HCT116 (cell line): ENCODE results near the gene TESPA1. TPM values are rescaled to one million over a fixed set of nuclear protein-coding genes. Genes with fewer than 3 reads are reported as not detected.

ENCODE experiments used
- ATAC-seq: fragments of 200-7000 bp; cut with Tn5 transposase; 2 replicates; pipeline ENCODE4 v1.9.1; 2020; ENCODE audit warnings: mild to moderate bottlenecking, moderate library complexity
- BruUV-seq: library from RNA; stranded (reverse); fragments of 400-500 nt; replicated peaks from 2 replicates; lab custom pipeline; 2021; lab: Mats Ljungman, UMichigan
- CTCF ChIA-PET: fragments of 300-600 bp; sonication (Branson Sonifier 250); formaldehyde crosslinking; loops from one replicate; lab custom pipeline; 2021; ENCODE audit warnings: antibody characterized with exemption; lab: Charles Lee
- POLR2A ChIA-PET: fragments of 300-600, 350-600 bp; sonication (Branson Sonifier 250); formaldehyde crosslinking; loops from one replicate; lab custom pipeline; 2021; ENCODE audit warnings: antibody characterized with exemption; lab: Charles Lee
- RAD21 ChIA-PET, 2 experiments: fragments of 300-600 bp; sonication (Branson Sonifier 250); formaldehyde crosslinking; loops; one replicate each; lab custom pipeline; 2023; ENCODE audit warnings: low total read pairs in 2 of 2; ENCODE audit not compliant: uncharacterized antibody in 2 of 2, unreplicated experiment in 2 of 2, low non-redundant PET in 1 of 2; lab: Charles Lee
- DNase-seq: peaks from one replicate; pipeline ENCODE4 v3.0.0-alpha.2; 2010; ENCODE audit warnings: low read depth, low spot score
- H2AFZ ChIP-seq: fragments of 200-600 bp; shearing (Covaris generic), sonication (generic); 2 replicates; pipeline ENCODE4 v1.6.1; 2017; ENCODE audit warnings: low read depth, mixed run types, mixed read lengths, antibody characterized with exemption, low read length; ENCODE audit not compliant: poor library complexity, severe bottlenecking
- H3K27ac ChIP-seq: 2 replicates; pipeline ENCODE4 v1.5.1; 2012; ENCODE audit warnings: low read depth, low read length
- H3K27me3 ChIP-seq: fragments of 200-600 bp; sonication (generic); 2 replicates; pipeline ENCODE4 v1.6.1; 2016; ENCODE audit warnings: mixed run types, low read length, mixed read lengths; ENCODE audit not compliant: insufficient read depth
- H3K36me3 ChIP-seq, 2 experiments: fragments of 200-500 bp in 1 of 2; fragments of 200-600 bp in 1 of 2; sonication (Bioruptor generic) in 1 of 2; sonication (generic) in 1 of 2; 2 replicates each; pipeline versions ENCODE4 v1.5.1 to v1.6.1; 2014 to 2016; ENCODE audit warnings: low read length in 2 of 2, inconsistent platforms in 1 of 2, mixed read lengths in 1 of 2, mixed run types in 1 of 2; ENCODE audit not compliant: insufficient read depth in 2 of 2, control insufficient read depth in 1 of 2
- H3K4me1 ChIP-seq, 2 experiments: fragments of 200-600 bp in 1 of 2; sonication (generic) in 1 of 2; 2 replicates each; pipeline versions ENCODE4 v1.5.1 to v1.6.1; 2012 to 2017; ENCODE audit warnings: low read length in 2 of 2, inconsistent platforms in 1 of 2, mild to moderate bottlenecking in 1 of 2, mixed read lengths in 1 of 2, mixed run types in 1 of 2, moderate library complexity in 1 of 2; ENCODE audit not compliant: insufficient read depth in 2 of 2, control insufficient read depth in 1 of 2
- H3K4me2 ChIP-seq: fragments of 200-600 bp; sonication (generic); 2 replicates; pipeline ENCODE4 v1.6.1; 2017; ENCODE audit warnings: mixed run types, low read length, mixed read lengths
- H3K4me3 ChIP-seq, 2 experiments: fragments of 200-600 bp in 1 of 2; sonication (generic) in 1 of 2; replicated peaks in 1 of 2; 2 replicates each; pipeline ENCODE4 v1.5.1; 2011 to 2016; ENCODE audit warnings: low read length in 2 of 2, control low read depth in 1 of 2, low read depth in 1 of 2, mild to moderate bottlenecking in 1 of 2, mixed read lengths in 1 of 2, mixed run types in 1 of 2
- H3K79me2 ChIP-seq: fragments of 200-600 bp; sonication (generic); 2 replicates; pipeline ENCODE4 v1.6.1; 2017; ENCODE audit warnings: mild to moderate bottlenecking, mixed run types, low read length, moderate library complexity, mixed read lengths; ENCODE audit not compliant: insufficient read depth
- H3K9ac ChIP-seq: fragments of 200-600 bp; sonication (generic); 2 replicates; pipeline ENCODE4 v1.6.1; 2016; ENCODE audit warnings: low read length, mixed read lengths
- H3K9me2 ChIP-seq: fragments of 200-600 bp; sonication (generic), shearing (Covaris generic); 2 replicates; pipeline ENCODE4 v1.6.1; 2017; ENCODE audit warnings: mixed run types, mild to moderate bottlenecking, moderate library complexity; ENCODE audit not compliant: insufficient read depth
- H3K9me3 ChIP-seq, 2 experiments: fragments of 200-500 bp in 1 of 2; fragments of 200-600 bp in 1 of 2; sonication (Bioruptor generic) in 1 of 2; sonication (generic) in 1 of 2; 2 replicates each; pipeline ENCODE4 v1.6.1; 2014 to 2017; ENCODE audit warnings: low read length in 2 of 2, mixed read lengths in 2 of 2, inconsistent platforms in 1 of 2, low read depth in 1 of 2, mild to moderate bottlenecking in 1 of 2, mixed run types in 1 of 2, moderate library complexity in 1 of 2; ENCODE audit not compliant: control insufficient read depth in 1 of 2, insufficient read depth in 1 of 2
- H4K20me1 ChIP-seq: fragments of 200-600 bp; sonication (generic), shearing (Covaris generic); 2 replicates; pipeline ENCODE4 v1.6.1; 2017; ENCODE audit warnings: mixed run types, mild to moderate bottlenecking, moderate library complexity; ENCODE audit not compliant: insufficient read depth
- CBX3 ChIP-seq: IDR thresholded peaks from 2 replicates; pipeline ENCODE4 v1.6.1; 2012; ENCODE audit warnings: low read depth
- CEBPB ChIP-seq: IDR thresholded peaks from 2 replicates; pipeline ENCODE4 v1.6.1; 2012; ENCODE audit warnings: low read depth
- EGR1 ChIP-seq: IDR thresholded peaks from 2 replicates; pipeline ENCODE4 v1.6.1; 2012; ENCODE audit warnings: low read depth
- ELF1 ChIP-seq: IDR thresholded peaks from 2 replicates; pipeline ENCODE4 v1.6.1; 2012; ENCODE audit warnings: low read depth, borderline replicate concordance
- EZH2 ChIP-seq: fragments of 200-600 bp; sonication (generic); IDR thresholded peaks from 2 replicates; pipeline ENCODE4 v1.6.1; 2017; ENCODE audit warnings: antibody characterized with exemption, mixed run types
- EZH2phosphoT487 ChIP-seq: fragments of 200-600 bp; IDR thresholded peaks from 2 replicates; pipeline ENCODE4 v1.6.1; 2018; ENCODE audit warnings: antibody characterized with exemption, borderline replicate concordance
- FOSL1 ChIP-seq: IDR thresholded peaks from 2 replicates; pipeline ENCODE4 v1.6.1; 2012; ENCODE audit warnings: low read depth
- JUND ChIP-seq: IDR thresholded peaks from 2 replicates; pipeline ENCODE4 v1.6.1; 2012
- POLR2A ChIP-seq: IDR thresholded peaks from 2 replicates; pipeline ENCODE4 v1.7.0; 2011; ENCODE audit warnings: borderline replicate concordance; ENCODE audit not compliant: insufficient read depth, insufficient read length; ENCODE audit errors: extremely low read depth
- POLR2AphosphoS5 ChIP-seq: IDR thresholded peaks from 2 replicates; pipeline ENCODE4 v1.6.1; 2011; ENCODE audit warnings: mild to moderate bottlenecking, low read depth, low read length, moderate library complexity
- RAD21 ChIP-seq: IDR thresholded peaks from 2 replicates; pipeline ENCODE4 v1.6.1; 2012; ENCODE audit warnings: low read depth, mild to moderate bottlenecking
- SIN3A ChIP-seq: IDR thresholded peaks from 2 replicates; pipeline ENCODE4 v1.6.1; 2012; ENCODE audit warnings: low read depth
- SP1 ChIP-seq: IDR thresholded peaks from 2 replicates; pipeline ENCODE4 v1.6.1; 2012; ENCODE audit warnings: low read depth
- SRF ChIP-seq: IDR thresholded peaks from 2 replicates; pipeline ENCODE4 v1.6.1; 2012; ENCODE audit warnings: low read depth
- YY1 ChIP-seq: IDR thresholded peaks from 2 replicates; pipeline ENCODE4 v1.6.1; 2011; ENCODE audit warnings: low read length, low read depth, moderate library complexity, mild to moderate bottlenecking; ENCODE audit not compliant: insufficient replicate concordance; ENCODE audit errors: extremely low read depth
- ZFX ChIP-seq: fragments of 450-650 bp; IDR thresholded peaks from 2 replicates; pipeline ENCODE4 v1.6.1; 2017
- ZNF274 ChIP-seq: fragments of 200-500 bp; sonication (Bioruptor generic); IDR thresholded peaks from 2 replicates; pipeline ENCODE4 v1.6.1; 2014; ENCODE audit warnings: mild to moderate bottlenecking, low read depth, low read length, inconsistent platforms
- intact Hi-C: fragments of 100-400 bp; cut with micrococcal nuclease; formaldehyde crosslinking; loops from 2 replicates; pipeline ENCODE4 v1.10.0; 2022
- total RNA-seq: library from RNA; stranded (reverse); gene quantifications from one replicate; pipeline ENCODE4 v1.2.1, GENCODE V29; 2021; ENCODE audit not compliant: unreplicated experiment
- TF ChIP-seq, protein P1 (sequence below): IDR thresholded peaks from 2 replicates; pipeline ENCODE4 v1.6.1; 2011; ENCODE audit warnings: mild to moderate bottlenecking, low read length, moderate library complexity; ENCODE audit not compliant: insufficient replicate concordance; ENCODE audit errors: extremely low read depth
- TF ChIP-seq, protein P2 (sequence below), 3 experiments: fragments of 200-600 bp in 1 of 3; sonication (generic) in 1 of 3; IDR thresholded peaks in 2 of 3; conservative IDR thresholded peaks in 1 of 3; 2 replicates each; pipeline ENCODE4 v1.5.1; 2012 to 2017; ENCODE audit warnings: low read depth in 2 of 3, low read length in 2 of 3, antibody characterized with exemption in 1 of 3, borderline replicate concordance in 1 of 3, control low read depth in 1 of 3, mild to moderate bottlenecking in 1 of 3, mixed read lengths in 1 of 3, mixed run types in 1 of 3, moderate library complexity in 1 of 3; ENCODE audit not compliant: insufficient read depth in 1 of 3
- TF ChIP-seq, protein P3 (sequence below): IDR thresholded peaks from 2 replicates; pipeline ENCODE4 v1.6.1; 2012

The TESPA1 gene
- total RNA-seq, 1 experiment from 2014 or later = 0.27 TPM

DNA sequence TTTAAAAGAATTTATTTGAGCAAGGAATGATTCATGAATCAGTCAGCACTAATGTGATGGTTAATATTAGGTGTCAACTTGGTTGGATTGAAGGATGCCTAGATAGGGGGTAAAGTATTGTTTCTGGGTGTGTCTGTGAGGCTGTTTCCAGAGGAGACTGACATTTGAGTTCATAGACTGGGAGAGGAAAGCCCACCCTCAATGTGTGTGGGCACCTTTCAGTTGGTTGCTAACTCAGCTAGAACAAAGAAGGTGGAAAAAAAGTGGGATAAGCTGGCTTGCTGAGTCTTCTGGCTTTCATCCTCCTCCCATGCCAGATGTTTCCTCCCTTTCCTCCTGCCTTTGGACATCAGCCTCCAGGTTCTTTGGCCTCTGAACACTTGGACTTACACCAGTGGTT is 47.2 kb downstream of the TESPA1 start:
- DNase-seq (no peak), ATAC-seq (no peak)
- Histone ChIP-seq H3K79me2 (no peaks in the 10 kb centered on the region), H3K4me1 (peaks cover 5 to 43% of the 10 kb centered on the region in 2 experiments; a peak in 3 of 4 replicates), H4K20me1 (no peaks in the 10 kb centered on the region), H3K4me3 (no peak overlapping the region), H3K4me2 (no peak overlapping the region), H3K36me3 (no peaks in the 10 kb centered on the region), H3K9ac (no peak overlapping the region), H3K9me2 (no peaks in the 10 kb centered on the region), H2AFZ (no peak overlapping the region), H3K27me3 (0 out of 2 replicates have a peak, but pooled peaks cover 2% of the 10 kb centered on the region), H3K9me3 (no peaks in the 10 kb centered on the region), H3K27ac (no peak overlapping the region)
- CTCF ChIA-PET = no interaction called here
- intact Hi-C loops = loop anchor here (5.0 kb wide), 1 partner anchor 335 kb away; no protein-coding TSS in a partner anchor
- no TSS peak for BruUV-seq
- POLR2A ChIA-PET = no interaction called here
- TF ChIP-seq POLR2A (no peak), JUND (no peak), ZFX (no peak), CEBPB (no peak), CBX3 (no peak), ELF1 (no peak), EGR1 (no peak), EZH2 (no peak), EZH2phosphoT487 (no peak), SRF (no peak), POLR2AphosphoS5 (no peak), YY1 (no peak), ZNF274 (no peak), FOSL1 (no peak), RAD21 (no peak), SP1 (no peak), SIN3A (no peak)
- TF ChIP-seq, protein P1, sequence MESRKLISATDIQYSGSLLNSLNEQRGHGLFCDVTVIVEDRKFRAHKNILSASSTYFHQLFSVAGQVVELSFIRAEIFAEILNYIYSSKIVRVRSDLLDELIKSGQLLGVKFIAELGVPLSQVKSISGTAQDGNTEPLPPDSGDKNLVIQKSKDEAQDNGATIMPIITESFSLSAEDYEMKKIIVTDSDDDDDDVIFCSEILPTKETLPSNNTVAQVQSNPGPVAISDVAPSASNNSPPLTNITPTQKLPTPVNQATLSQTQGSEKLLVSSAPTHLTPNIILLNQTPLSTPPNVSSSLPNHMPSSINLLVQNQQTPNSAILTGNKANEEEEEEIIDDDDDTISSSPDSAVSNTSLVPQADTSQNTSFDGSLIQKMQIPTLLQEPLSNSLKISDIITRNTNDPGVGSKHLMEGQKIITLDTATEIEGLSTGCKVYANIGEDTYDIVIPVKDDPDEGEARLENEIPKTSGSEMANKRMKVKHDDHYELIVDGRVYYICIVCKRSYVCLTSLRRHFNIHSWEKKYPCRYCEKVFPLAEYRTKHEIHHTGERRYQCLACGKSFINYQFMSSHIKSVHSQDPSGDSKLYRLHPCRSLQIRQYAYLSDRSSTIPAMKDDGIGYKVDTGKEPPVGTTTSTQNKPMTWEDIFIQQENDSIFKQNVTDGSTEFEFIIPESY = no peak
- TF ChIP-seq, protein P2, sequence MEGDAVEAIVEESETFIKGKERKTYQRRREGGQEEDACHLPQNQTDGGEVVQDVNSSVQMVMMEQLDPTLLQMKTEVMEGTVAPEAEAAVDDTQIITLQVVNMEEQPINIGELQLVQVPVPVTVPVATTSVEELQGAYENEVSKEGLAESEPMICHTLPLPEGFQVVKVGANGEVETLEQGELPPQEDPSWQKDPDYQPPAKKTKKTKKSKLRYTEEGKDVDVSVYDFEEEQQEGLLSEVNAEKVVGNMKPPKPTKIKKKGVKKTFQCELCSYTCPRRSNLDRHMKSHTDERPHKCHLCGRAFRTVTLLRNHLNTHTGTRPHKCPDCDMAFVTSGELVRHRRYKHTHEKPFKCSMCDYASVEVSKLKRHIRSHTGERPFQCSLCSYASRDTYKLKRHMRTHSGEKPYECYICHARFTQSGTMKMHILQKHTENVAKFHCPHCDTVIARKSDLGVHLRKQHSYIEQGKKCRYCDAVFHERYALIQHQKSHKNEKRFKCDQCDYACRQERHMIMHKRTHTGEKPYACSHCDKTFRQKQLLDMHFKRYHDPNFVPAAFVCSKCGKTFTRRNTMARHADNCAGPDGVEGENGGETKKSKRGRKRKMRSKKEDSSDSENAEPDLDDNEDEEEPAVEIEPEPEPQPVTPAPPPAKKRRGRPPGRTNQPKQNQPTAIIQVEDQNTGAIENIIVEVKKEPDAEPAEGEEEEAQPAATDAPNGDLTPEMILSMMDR (IDR thresholded peaks at IDR 0.05 in 2 of 3, conservative IDR thresholded peaks at IDR 0.05 in 1 of 3; ENCODE audit: borderline replicate concordance in 1 of 3, insufficient read depth in 1 of 3, low read depth in 2 of 3, low read length in 2 of 3) = no peak
- TF ChIP-seq, protein P3, sequence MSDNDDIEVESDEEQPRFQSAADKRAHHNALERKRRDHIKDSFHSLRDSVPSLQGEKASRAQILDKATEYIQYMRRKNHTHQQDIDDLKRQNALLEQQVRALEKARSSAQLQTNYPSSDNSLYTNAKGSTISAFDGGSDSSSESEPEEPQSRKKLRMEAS = no peak
- TF ChIP-seq, all 23 proteins: peak for 0
- RAD21 ChIA-PET = no interaction called here
